ENCODE measurements around the gene NLGN2.

The NLGN2 gene

DNA sequence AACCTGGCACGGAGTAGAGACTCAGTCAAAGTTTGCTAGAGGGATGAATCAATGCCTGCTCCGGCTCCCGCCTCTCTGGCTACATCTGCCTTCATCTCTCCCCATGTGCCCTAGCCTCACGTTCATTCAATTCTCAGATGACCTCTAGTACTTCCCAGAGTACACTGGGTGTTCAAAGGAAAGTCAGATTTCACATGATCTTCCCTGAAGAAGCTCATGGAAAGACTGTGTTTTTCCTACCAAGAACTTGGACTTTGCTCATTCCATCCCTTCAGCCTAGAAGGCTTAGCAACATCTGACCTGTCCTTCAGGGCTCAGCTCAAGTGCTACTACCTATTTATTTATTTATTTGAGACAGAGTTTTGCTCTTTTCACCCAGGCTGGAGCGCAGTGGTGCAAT is 37.8 kb upstream of the NLGN2 start:
- TF ChIP-seq RAD21 (IDR thresholded peaks at IDR 0.05; ENCODE audit: low read depth) (no peak), CREB1 (IDR thresholded peaks at IDR 0.05; ENCODE audit: low read depth) (no peak), TCF12 (IDR thresholded peaks at IDR 0.05; ENCODE audit: low read depth) (no peak), EGR1 (IDR thresholded peaks at IDR 0.05) (no peak), CEBPB (IDR thresholded peaks at IDR 0.05) (no peak), YY1 (IDR thresholded peaks at IDR 0.05; ENCODE audit: low read depth) (no peak)
- TF ChIP-seq, protein P1, sequence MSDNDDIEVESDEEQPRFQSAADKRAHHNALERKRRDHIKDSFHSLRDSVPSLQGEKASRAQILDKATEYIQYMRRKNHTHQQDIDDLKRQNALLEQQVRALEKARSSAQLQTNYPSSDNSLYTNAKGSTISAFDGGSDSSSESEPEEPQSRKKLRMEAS (IDR thresholded peaks at IDR 0.05), result no peak

DNA sequence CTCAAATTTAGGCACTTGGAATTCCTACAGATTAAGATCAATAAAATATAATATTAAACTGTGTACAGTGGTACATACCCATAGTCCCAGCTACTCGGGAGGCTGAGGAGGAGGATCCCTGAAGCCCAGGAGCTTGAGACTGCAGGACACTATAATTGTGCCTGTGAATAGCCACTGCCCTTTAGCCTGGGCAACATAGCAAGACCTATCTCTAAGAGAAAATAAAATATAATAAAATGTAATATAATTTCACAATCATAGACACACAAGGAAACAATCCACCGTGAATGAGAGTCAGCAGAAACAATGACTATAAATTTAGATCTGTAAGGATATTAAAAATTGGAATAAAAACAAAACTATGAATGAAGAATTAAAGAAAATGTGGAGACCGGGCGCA is 36.8 kb upstream of the NLGN2 start:
- TF ChIP-seq CREB1 (IDR thresholded peaks at IDR 0.05; ENCODE audit: low read depth), result no peak

DNA sequence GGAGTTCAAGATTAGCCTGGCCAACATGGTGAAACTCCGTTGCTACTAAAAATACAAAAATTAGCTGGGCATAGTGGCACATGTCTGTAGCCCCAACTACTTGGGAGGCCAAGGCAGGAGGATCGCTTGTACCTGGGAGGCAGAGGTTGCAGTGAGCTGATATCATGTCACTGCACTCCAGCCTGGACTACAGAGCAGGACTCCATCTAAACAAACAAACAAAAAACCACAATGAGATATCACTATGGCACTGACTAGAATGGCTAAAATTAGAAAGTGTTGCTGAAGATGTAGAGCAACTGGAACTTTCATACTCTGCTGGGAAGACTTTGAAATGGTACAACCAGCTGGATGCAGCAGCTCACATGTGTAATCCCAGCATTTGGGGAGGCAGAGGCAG is 33.3 kb upstream of the NLGN2 start:
- TF ChIP-seq RAD21 (IDR thresholded peaks at IDR 0.05; ENCODE audit: low read depth), result no peak
- no peak for TF ChIP-seq ZBTB7A (IDR thresholded peaks at IDR 0.05; ENCODE audit: low read depth)
- TF ChIP-seq, protein P1 (IDR thresholded peaks at IDR 0.05), result no peak
- TF ChIP-seq, protein P2, sequence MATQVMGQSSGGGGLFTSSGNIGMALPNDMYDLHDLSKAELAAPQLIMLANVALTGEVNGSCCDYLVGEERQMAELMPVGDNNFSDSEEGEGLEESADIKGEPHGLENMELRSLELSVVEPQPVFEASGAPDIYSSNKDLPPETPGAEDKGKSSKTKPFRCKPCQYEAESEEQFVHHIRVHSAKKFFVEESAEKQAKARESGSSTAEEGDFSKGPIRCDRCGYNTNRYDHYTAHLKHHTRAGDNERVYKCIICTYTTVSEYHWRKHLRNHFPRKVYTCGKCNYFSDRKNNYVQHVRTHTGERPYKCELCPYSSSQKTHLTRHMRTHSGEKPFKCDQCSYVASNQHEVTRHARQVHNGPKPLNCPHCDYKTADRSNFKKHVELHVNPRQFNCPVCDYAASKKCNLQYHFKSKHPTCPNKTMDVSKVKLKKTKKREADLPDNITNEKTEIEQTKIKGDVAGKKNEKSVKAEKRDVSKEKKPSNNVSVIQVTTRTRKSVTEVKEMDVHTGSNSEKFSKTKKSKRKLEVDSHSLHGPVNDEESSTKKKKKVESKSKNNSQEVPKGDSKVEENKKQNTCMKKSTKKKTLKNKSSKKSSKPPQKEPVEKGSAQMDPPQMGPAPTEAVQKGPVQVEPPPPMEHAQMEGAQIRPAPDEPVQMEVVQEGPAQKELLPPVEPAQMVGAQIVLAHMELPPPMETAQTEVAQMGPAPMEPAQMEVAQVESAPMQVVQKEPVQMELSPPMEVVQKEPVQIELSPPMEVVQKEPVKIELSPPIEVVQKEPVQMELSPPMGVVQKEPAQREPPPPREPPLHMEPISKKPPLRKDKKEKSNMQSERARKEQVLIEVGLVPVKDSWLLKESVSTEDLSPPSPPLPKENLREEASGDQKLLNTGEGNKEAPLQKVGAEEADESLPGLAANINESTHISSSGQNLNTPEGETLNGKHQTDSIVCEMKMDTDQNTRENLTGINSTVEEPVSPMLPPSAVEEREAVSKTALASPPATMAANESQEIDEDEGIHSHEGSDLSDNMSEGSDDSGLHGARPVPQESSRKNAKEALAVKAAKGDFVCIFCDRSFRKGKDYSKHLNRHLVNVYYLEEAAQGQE (IDR thresholded peaks at IDR 0.05; ENCODE audit: low read depth), result no peak

DNA sequence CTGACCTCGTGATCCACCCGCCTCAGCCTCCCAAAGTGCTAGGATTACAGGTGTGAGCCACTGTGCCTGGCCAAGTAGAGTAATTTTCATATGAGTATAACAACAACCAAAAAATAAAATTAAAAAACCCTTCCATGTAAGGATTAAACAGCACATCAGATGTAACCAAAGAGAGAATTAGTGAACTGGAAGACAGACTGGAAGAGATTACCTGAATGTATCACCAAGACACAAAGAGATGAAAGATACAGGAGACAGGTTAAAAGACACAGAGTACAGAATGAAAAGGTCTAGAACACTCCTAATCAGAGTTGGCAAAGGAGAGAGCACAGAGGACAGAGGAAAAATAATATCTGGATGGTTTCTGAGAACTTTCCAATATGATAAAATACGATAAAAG is 28.5 kb upstream of the NLGN2 start:
- TF ChIP-seq, protein P1 (IDR thresholded peaks at IDR 0.05), result no peak
- TF ChIP-seq TEAD4 (IDR thresholded peaks at IDR 0.05), result no peak
- TF ChIP-seq YY1 (IDR thresholded peaks at IDR 0.05; ENCODE audit: low read depth), result no peak
- TF ChIP-seq CEBPB (IDR thresholded peaks at IDR 0.05), result no peak
- no peak for TF ChIP-seq CREB1 (IDR thresholded peaks at IDR 0.05; ENCODE audit: low read depth)
- no peak for TF ChIP-seq ZBTB7A (IDR thresholded peaks at IDR 0.05; ENCODE audit: low read depth)
- TF ChIP-seq TCF12 (IDR thresholded peaks at IDR 0.05; ENCODE audit: low read depth), result no peak
- TF ChIP-seq, protein P3, sequence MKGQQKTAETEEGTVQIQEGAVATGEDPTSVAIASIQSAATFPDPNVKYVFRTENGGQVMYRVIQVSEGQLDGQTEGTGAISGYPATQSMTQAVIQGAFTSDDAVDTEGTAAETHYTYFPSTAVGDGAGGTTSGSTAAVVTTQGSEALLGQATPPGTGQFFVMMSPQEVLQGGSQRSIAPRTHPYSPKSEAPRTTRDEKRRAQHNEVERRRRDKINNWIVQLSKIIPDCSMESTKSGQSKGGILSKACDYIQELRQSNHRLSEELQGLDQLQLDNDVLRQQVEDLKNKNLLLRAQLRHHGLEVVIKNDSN (IDR thresholded peaks at IDR 0.05), result no peak
- TF ChIP-seq FOXM1 (IDR thresholded peaks at IDR 0.05; ENCODE audit: borderline replicate concordance, low read depth), result no peak
- no peak for TF ChIP-seq EP300 (IDR thresholded peaks at IDR 0.05; ENCODE audit: borderline replicate concordance)

DNA sequence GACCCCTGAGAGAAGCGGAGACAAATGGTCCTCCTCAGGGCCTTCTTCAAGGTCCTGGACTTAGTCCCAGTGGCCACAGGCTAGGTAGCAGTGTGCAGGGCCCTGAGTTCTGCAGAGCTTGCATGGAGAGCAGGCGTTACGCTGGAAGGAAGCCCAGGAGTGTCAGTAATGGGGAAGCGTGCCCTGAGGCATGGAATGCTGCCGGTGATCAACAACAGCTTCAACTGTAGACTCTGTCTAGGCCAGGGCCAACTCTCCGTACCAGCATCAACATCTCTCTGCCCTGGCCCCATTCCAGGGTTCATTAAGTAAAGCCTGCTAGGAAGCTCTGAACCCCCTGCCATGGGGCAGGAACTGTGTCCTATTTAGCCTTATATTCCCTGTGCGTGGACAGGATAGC is 27.3 kb upstream of the NLGN2 start:
- no peak for TF ChIP-seq CREB1 (IDR thresholded peaks at IDR 0.05; ENCODE audit: low read depth)
- TF ChIP-seq, protein P3 (IDR thresholded peaks at IDR 0.05), result no peak
- TF ChIP-seq CEBPB (IDR thresholded peaks at IDR 0.05), result no peak
- no peak for TF ChIP-seq TAF1 (IDR thresholded peaks at IDR 0.05; ENCODE audit: low read depth)
- peak; percentile 25 for TF ChIP-seq NFIC (IDR thresholded peaks at IDR 0.05)
- TF ChIP-seq, protein P1 (IDR thresholded peaks at IDR 0.05), result no peak
- no peak for TF ChIP-seq ZBTB7A (IDR thresholded peaks at IDR 0.05; ENCODE audit: low read depth)
- TF ChIP-seq TCF12 (IDR thresholded peaks at IDR 0.05; ENCODE audit: low read depth), result no peak
- no peak for TF ChIP-seq RAD21 (IDR thresholded peaks at IDR 0.05; ENCODE audit: low read depth)

DNA sequence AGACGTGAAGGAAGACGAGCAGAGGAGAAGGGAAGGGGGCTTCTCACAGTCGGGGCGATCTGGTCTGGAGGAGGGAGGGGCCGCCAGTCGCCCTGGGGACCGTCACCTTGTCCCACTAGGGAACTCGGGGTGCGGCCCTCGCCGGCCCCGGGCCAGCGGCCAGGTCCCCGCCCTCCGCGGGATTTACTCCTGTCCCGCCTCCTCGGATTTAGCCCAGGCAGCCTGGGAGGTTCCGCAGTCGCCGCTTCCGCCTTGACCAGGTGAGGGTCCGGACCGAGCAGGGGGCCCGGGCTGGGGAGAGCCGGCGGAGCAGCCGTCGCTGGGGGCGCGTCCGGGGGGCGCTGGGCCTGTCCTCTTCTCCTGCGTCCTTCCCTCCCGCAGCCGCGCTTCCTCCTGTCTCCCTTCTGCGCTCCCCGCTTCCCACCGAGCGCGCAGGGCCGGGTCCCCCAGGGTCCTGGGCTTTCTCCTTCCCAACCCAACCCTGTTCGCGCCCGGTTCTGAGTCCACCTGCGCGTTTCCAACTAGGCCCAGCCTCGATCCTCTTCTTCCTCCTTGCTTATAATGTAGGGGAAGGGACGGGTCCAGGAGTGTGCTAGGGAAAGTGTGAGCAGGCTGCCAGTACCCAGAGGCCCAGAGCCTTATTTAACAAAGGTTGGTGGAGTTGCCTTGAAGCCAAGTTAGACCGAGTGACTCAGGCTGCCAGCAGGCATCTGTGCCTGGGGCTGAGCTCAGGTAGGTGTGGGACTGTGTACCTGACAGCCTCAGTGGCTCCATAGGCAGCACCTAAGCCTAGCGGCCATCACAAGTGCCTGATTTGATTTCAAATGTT is 26.6 kb upstream of the NLGN2 start, which contains the start of gene TNK1:
TSS of gene TNK1 (plus strand) at position 235 of the 829 bp plus-strand sequence. CDS start 1,838 bp downstream, outside the sequence.
- TF ChIP-seq TCF12 (IDR thresholded peaks at IDR 0.05; ENCODE audit: low read depth) (peak; percentile 47; the same call in 1 of the 2 replicates), NFIC (IDR thresholded peaks at IDR 0.05) (peak; percentile 36; the same call in 1 of the 2 replicates), CREB1 (IDR thresholded peaks at IDR 0.05; ENCODE audit: low read depth) (no peak), TAF1 (IDR thresholded peaks at IDR 0.05; ENCODE audit: low read depth) (peak; percentile 79), YY1 (IDR thresholded peaks at IDR 0.05; ENCODE audit: low read depth) (0 out of 2 replicates have a peak, but pooled peaks have one; percentile 12), ZBTB7A (IDR thresholded peaks at IDR 0.05; ENCODE audit: low read depth) (peak; percentile 87)
- TF ChIP-seq, protein P3 (IDR thresholded peaks at IDR 0.05), result no peak
- TF ChIP-seq, protein P1 (IDR thresholded peaks at IDR 0.05), result peak; percentile 58; the same call in 1 of the 2 replicates

DNA sequence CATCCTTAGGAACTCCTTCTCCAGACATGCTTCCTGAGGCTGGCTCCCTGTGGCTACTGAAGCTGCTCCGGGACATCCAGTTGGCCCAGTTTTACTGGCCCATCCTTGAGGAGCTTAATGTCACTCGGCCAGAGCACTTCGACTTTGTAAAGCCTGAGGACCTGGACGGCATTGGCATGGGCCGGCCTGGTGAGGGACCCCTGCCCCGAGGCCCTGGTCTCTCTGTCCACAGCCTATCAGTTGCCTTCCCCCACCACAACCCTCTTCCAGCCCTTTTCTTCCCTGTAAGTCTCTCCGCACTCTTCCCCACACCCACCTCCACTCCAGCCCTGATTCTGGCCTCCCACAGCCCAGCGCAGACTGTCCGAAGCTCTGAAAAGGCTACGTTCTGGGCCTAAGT is 24.7 kb upstream of the NLGN2 start:
- no peak for TF ChIP-seq EGR1 (IDR thresholded peaks at IDR 0.05)
- no peak for TF ChIP-seq ZBTB7A (IDR thresholded peaks at IDR 0.05; ENCODE audit: low read depth)
- TF ChIP-seq, protein P1 (IDR thresholded peaks at IDR 0.05), result no peak
- no peak for TF ChIP-seq TAF1 (IDR thresholded peaks at IDR 0.05; ENCODE audit: low read depth)
